ENCODE data around the gene KLHL41. TPM values are rescaled to one million over a fixed set of nuclear protein-coding genes. Genes with fewer than 3 reads are reported as not detected.

Gene KLHL41
- total and polyA plus RNA-seq, 3 donors from 2014 or later: 1.7 to 11.7 (median 4.3) TPM

- H3K27me3 ChIP-seq: no peaks in the 10 kb centered on the region
- H3K9me3 ChIP-seq: no peaks in the 10 kb centered on the region
- intact Hi-C loops (cut with DNase I; ENCODE audit: low total_unique reads): no loop called here
- no peak overlapping the region for H3K27ac ChIP-seq
- DNase-seq: no peak
- WGBS, 2 donors: 96 to 100% methylated on average over 1 of the region's 1 CpG
- H3K36me3 ChIP-seq (ENCODE audit: low read depth, missing control alignments): no peaks in the 10 kb centered on the region
- peaks cover 4% of the 10 kb centered on the region for H3K4me1 ChIP-seq
- H3K4me3 ChIP-seq: no peak overlapping the region
- TF ChIP-seq CTCF (IDR thresholded peaks at IDR 0.05) (no peak), POLR2A (IDR thresholded peaks at IDR 0.05) (no peak)
These were observed 23.8 kb upstream of the KLHL41 start for GRCh38 chr2:169485650-169486138.

GRCh38 chr2:169486487-169486886 lies 23.0 kb upstream of the KLHL41 start:
- intact Hi-C loops (cut with DNase I; ENCODE audit: low total_unique reads): no loop called here
- Histone ChIP-seq H3K4me1 (no peaks in the 10 kb centered on the region), H3K36me3 (ENCODE audit: low read depth, missing control alignments) (no peaks in the 10 kb centered on the region), H3K4me3 (no peak overlapping the region), H3K27ac (no peak overlapping the region), H3K27me3 (no peaks in the 10 kb centered on the region), H3K9me3 (no peaks in the 10 kb centered on the region)
- TF ChIP-seq CTCF (IDR thresholded peaks at IDR 0.05) (no peak), POLR2A (IDR thresholded peaks at IDR 0.05) (no peak)
- DNase-seq: no peak

- no peaks in the 10 kb centered on the region for H3K9me3 ChIP-seq
- H3K4me1 ChIP-seq: no peaks in the 10 kb centered on the region
- no peaks in the 10 kb centered on the region for H3K36me3 ChIP-seq (ENCODE audit: low read depth, missing control alignments)
- H3K27me3 ChIP-seq: no peaks in the 10 kb centered on the region
- H3K4me3 ChIP-seq: no peak overlapping the region
- TF ChIP-seq POLR2A (IDR thresholded peaks at IDR 0.05) (no peak), CTCF (IDR thresholded peaks at IDR 0.05) (no peak)
- no peak overlapping the region for H3K27ac ChIP-seq
- intact Hi-C loops (cut with DNase I; ENCODE audit: low total_unique reads): no loop called here
- DNase-seq: no peak
These were observed 18.7 kb upstream of the KLHL41 start for GRCh38 chr2:169490834-169491233.

- Histone ChIP-seq H3K36me3 (ENCODE audit: low read depth, missing control alignments) (no peaks in the 10 kb centered on the region), H3K27me3 (no peaks in the 10 kb centered on the region), H3K4me1 (no peaks in the 10 kb centered on the region), H3K27ac (no peak overlapping the region), H3K9me3 (no peaks in the 10 kb centered on the region), H3K4me3 (no peak overlapping the region)
- DNase-seq: no peak
- TF ChIP-seq POLR2A (IDR thresholded peaks at IDR 0.05): no peak
- TF ChIP-seq CTCF (IDR thresholded peaks at IDR 0.05): no peak
- intact Hi-C loops (cut with DNase I; ENCODE audit: low total_unique reads): no loop called here
These were observed 18.1 kb upstream of the KLHL41 start for GRCh38 chr2:169491378-169491777.

- Histone ChIP-seq H3K27me3 (no peaks in the 10 kb centered on the region), H3K36me3 (ENCODE audit: low read depth, missing control alignments) (no peaks in the 10 kb centered on the region), H3K4me1 (no peaks in the 10 kb centered on the region), H3K4me3 (no peak overlapping the region), H3K27ac (no peak overlapping the region), H3K9me3 (no peaks in the 10 kb centered on the region)
- intact Hi-C loops (cut with DNase I; ENCODE audit: low total_unique reads): no loop called here
- no peak for DNase-seq
- 88 to 93% methylated on average over 2 of the region's 2 CpGs for WGBS, 2 donors
- no peak for TF ChIP-seq CTCF (IDR thresholded peaks at IDR 0.05)
- TF ChIP-seq POLR2A (IDR thresholded peaks at IDR 0.05): no peak
These were observed 16.1 kb upstream of the KLHL41 start for GRCh38 chr2:169493360-169493759.
